Heart left ventricle (tissue), 16 donors: Measurements from ENCODE around the gene STXBP6. TPM values are rescaled to one million over a fixed set of nuclear protein-coding genes. Genes with fewer than 3 reads are reported as not detected.

Experiments
- ATAC-seq, 4 donors: fragments of 200-7000 bp; cut with Tn5 transposase; one replicate each; pipeline ENCODE4 v1.9.1; 2020 to 2022; ENCODE audit warnings: moderate library complexity in 4 of 4, mild to moderate bottlenecking in 3 of 4, moderate number of reproducible peaks in 1 of 4
- DNase-seq, 5 donors: peaks; one replicate each; pipeline ENCODE4 v3.0.0-alpha.2; 2020
- H3K27ac ChIP-seq, 12 donors: fragments of 200-600 bp; sonication (generic) in 4 of 12; one replicate each; pipeline versions ENCODE4 v1.5.0 to v1.8.0; 2016 to 2022; ENCODE audit warnings: mild to moderate bottlenecking in 2 of 12
- H3K27me3 ChIP-seq, 9 donors: fragments of 200-600 bp; sonication (generic) in 2 of 9; one replicate each; pipeline versions ENCODE4 v1.5.1 to v1.8.0; 2016 to 2022; ENCODE audit warnings: mild to moderate bottlenecking in 3 of 9
- H3K36me3 ChIP-seq, 9 donors: fragments of 200-600 bp; sonication (generic) in 2 of 9; one replicate each; pipeline versions ENCODE4 v1.5.0 to v1.8.0; 2018 to 2022; ENCODE audit warnings: mild to moderate bottlenecking in 2 of 9
- H3K4me1 ChIP-seq, 12 donors: fragments of 200-600 bp; sonication (generic) in 4 of 12; one replicate each; pipeline versions ENCODE4 v1.5.0 to v1.8.0; 2016 to 2022; ENCODE audit warnings: mild to moderate bottlenecking in 3 of 12
- H3K4me3 ChIP-seq, 12 donors: fragments of 200-600 bp; sonication (generic) in 4 of 12; one replicate each; pipeline versions ENCODE4 v1.5.0 to v1.8.0; 2017 to 2022; ENCODE audit warnings: mild to moderate bottlenecking in 9 of 12, moderate library complexity in 4 of 12
- H3K9me3 ChIP-seq, 12 donors: fragments of 200-600 bp; sonication (generic) in 4 of 12; one replicate each; pipeline versions ENCODE4 v1.5.0 to v1.8.0; 2016 to 2022; ENCODE audit warnings: mild to moderate bottlenecking in 1 of 12
- CTCF ChIP-seq, 12 donors: fragments of 200-600 bp; sonication (generic) in 4 of 12; IDR thresholded peaks; one replicate each; pipeline versions ENCODE4 v1.5.0 to v1.8.0; 2018 to 2022; ENCODE audit warnings: antibody characterized with exemption in 12 of 12, mild to moderate bottlenecking in 5 of 12
- POLR2A ChIP-seq, 2 donors: fragments of 450-650 bp; IDR thresholded peaks; one replicate each; pipeline ENCODE4 v1.6.1; 2017; ENCODE audit warnings: antibody characterized with exemption in 2 of 2, mild to moderate bottlenecking in 2 of 2, moderate library complexity in 2 of 2
- WGBS, 4 donors: extraction: QIAGEN DNeasy Blood & Tissue Kit in 2 of 4; methylation state at CpG; one replicate each; pipeline versions ENCODE4 v1.1.5 to v1.1.7; 2013 to 2018; 5-methylcytosine and 5-hydroxymethylcytosine counted together
- intact Hi-C, 10 donors: fragments of 100-400 bp; cut with DNase I; formaldehyde crosslinking; loops; one replicate each; pipeline versions ENCODE4 v1.11.1 to v1.14.2; 2022
- polyA plus RNA-seq, 2 donors: library from polyadenylated mRNA; stranded (reverse); fragments of 200-250 nt; gene quantifications; one replicate each; pipeline ENCODE4 v1.2.3, GENCODE V29; 2013
- total RNA-seq, 9 donors: library from RNA; depleted of rRNA in 2 of 9; stranded (reverse); fragments of >200 nt in 2 of 9; fragmentation: NEBNext Ultra II Directional in 3 of 9; extraction: Animal tissue kit (Norgen Biotek cat#: 25700) in 3 of 9; gene quantifications; one replicate each; pipeline versions ENCODE4 v1.1.0 to v1.2.4, GENCODE V29; 2016 to 2023
- donor health status: ischemic (EF 13 %, LVEDD 7.1; RV severe dilation, severe dysfunction).
- donor health status: healthy with polysubstance abuse.
- donor health status: DM: no; HTN: yes; CAD: no.
- donor health status: DM: no; HTN: no; CAD: no.
- donor health status: ischemic (EF 25% LVEDD 6.9; RV normal size, moderate dysfunction).
- donor health status: ischemic (EF 25% LVEDD 5.7; RV mildly dilated, moderate dysfunction).
- donor health status: healthy.
- donor health status: DM: yes; HTN: yes; CAD: no.
- donor health status: ischemic (EF 35%, LVEDD 5.7; RV mildly dilated, moderate dysfunction).
- donor health status: nonischemic (EF 11% LVEDD 7.7; RV severe dilation, severe dysfunction).
- donor health status: DM: yes; HTN: yes; CAD: no.
- donor health status: PGD.
- donor health status: ischemic (EF 29% LVEDD 5.4; RV normal size, mild dysfunction).
- donor health status: nonischemic (EF 23%, LVEDD 6.1; RV moderate dilation, normal function).

Gene STXBP6
- total and polyA plus RNA-seq, 11 donors, result 12.5 to 57.3 (median 23.7) TPM

DNA sequence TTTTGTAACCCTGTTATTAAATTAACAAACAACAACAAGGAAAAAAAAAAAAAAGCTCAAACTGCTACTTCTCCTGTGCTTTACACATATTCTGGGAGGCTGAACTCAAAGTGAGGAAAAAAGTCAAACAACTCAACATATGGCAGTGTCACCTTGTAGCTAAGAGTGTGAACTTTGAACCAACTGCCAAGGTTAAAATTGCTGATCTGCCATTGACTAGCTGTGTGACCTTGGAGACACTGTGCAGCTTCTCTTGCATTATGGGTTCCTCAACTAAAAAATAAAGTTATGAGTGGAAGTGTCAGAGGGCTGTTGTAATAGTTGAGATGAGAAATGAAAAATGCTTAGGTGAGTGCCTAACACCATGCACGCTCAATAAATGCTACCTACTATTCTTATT is 34.2 kb downstream of the STXBP6 start:
- 89 to 98% (median 93%) methylated on average over 1 of the region's 1 CpG for WGBS, 4 donors
- H3K27ac ChIP-seq, result no peak overlapping the region
- no peak for TF ChIP-seq CTCF (IDR thresholded peaks at IDR 0.05)
- no peak for TF ChIP-seq POLR2A (IDR thresholded peaks at IDR 0.05)
- ATAC-seq (peak in 1 of 4 donors; percentile 29), DNase-seq (no peak)
- intact Hi-C loops, result no loop called here
- no peaks in the 10 kb centered on the region for H3K27me3 ChIP-seq
- H3K9me3 ChIP-seq, result no peaks in the 10 kb centered on the region
- H3K4me1 ChIP-seq, result peaks cover 0 to 44% (median 4%) of the 10 kb centered on the region in 12 donors
- no peaks in the 10 kb centered on the region for H3K36me3 ChIP-seq
- H3K4me3 ChIP-seq, result no peak overlapping the region

DNA sequence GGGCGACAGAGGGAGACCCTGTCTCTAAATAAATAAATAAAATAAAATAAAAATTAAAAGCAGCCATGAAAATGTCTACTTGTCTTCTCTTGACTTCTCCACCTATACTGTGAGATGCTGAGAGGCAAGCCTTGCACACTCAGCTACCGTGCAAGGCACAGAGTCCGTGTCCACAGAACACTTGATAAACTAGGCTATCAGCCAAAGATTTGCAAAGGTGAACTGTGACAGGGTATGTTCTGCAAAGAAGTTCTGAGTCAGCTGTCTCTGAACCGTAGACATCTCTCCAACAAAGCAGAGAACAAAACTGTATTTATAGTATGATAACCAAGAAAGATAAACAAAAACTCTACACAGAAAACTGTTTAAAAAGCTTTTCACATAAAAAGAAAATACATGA is 35.5 kb downstream of the STXBP6 start:
- DNase-seq, result no peak
- Histone ChIP-seq H3K4me1 (peaks cover 4 to 58% (median 12%) of the 10 kb centered on the region in 12 donors), H3K4me3 (no peak overlapping the region), H3K27me3 (no peaks in the 10 kb centered on the region), H3K9me3 (no peaks in the 10 kb centered on the region), H3K27ac (no peak overlapping the region), H3K36me3 (no peaks in the 10 kb centered on the region)
- WGBS, 4 donors, result 56 to 68% (median 59%) methylated on average over 4 of the region's 4 CpGs
- ATAC-seq, result peak; percentile 53 to 79 (median 68)
- intact Hi-C loops, result loop anchor here in 1 of 10 donors (5.0 kb wide), 1 partner anchor 33 kb away; no protein-coding TSS in a partner anchor
- TF ChIP-seq POLR2A (IDR thresholded peaks at IDR 0.05), result no peak
- TF ChIP-seq CTCF (IDR thresholded peaks at IDR 0.05), result no peak

DNA sequence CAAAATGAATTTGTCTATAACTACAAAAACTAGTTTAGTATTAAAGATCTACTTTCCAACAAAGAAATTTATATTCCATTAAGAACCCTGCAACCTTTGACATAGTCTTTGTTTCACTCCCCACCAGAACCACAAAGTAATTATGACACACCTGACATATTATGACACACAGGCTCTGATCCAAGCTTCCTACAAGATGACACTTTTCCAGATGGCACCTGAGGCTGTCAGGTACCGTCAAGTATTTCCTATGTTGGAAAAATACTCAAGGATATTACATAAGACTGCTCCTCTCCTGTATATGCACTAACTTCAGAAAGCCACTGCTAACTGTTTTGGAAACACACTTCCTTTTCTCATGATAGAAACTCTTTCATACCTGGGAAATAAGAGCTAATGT is 38.9 kb downstream of the STXBP6 start:
- Histone ChIP-seq H3K4me3 (no peak overlapping the region), H3K36me3 (no peaks in the 10 kb centered on the region), H3K9me3 (no peaks in the 10 kb centered on the region), H3K4me1 (peaks cover 9 to 63% (median 24%) of the 10 kb centered on the region in 12 donors), H3K27me3 (no peaks in the 10 kb centered on the region), H3K27ac (no peak overlapping the region)
- intact Hi-C loops, result loop anchor here in 1 of 10 donors (5.0 kb wide), 1 partner anchor 36 kb away; no protein-coding TSS in a partner anchor
- ATAC-seq (no peak), DNase-seq (no peak)
- WGBS, 4 donors, result 32 to 55% (median 47%) methylated on average over 1 of the region's 1 CpG
- no peak for TF ChIP-seq POLR2A (IDR thresholded peaks at IDR 0.05)
- no peak for TF ChIP-seq CTCF (IDR thresholded peaks at IDR 0.05)

DNA sequence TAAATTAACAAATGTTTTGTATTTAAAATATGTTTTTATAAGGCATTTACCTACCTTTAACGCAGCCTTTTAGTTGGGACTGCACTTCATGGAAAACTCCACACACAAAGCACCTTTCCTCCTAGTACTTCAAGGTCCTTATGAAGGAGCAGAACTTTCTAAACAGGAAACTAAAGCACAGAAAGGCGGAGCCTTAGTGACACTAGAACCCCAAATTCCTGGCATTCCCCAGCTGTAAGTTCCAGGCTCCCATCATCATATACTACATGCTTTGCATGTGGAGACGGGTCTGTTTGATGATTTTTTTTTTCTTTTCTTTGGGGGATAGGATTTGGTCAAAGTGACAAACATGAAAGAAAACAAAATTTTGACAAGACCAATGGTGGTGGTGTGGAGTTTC is 39.5 kb downstream of the STXBP6 start:
- TF ChIP-seq POLR2A (IDR thresholded peaks at IDR 0.05) (no peak), CTCF (IDR thresholded peaks at IDR 0.05) (no peak)
- Histone ChIP-seq H3K27me3 (no peaks in the 10 kb centered on the region), H3K9me3 (no peaks in the 10 kb centered on the region), H3K4me3 (no peak overlapping the region), H3K4me1 (peaks cover 9 to 59% (median 24%) of the 10 kb centered on the region in 12 donors), H3K36me3 (no peaks in the 10 kb centered on the region), H3K27ac (peak overlapping the region in 1 of 12 donors; percentile 5)
- 92 to 96% (median 94%) methylated on average over 3 of the region's 3 CpGs for WGBS, 4 donors
- ATAC-seq, result no peak
- DNase-seq, result no peak
- intact Hi-C loops, result loop anchor here in 1 of 10 donors (5.0 kb wide), 1 partner anchor 37 kb away; no protein-coding TSS in a partner anchor
